CD4-positive, alpha-beta T cell (primary cell): ENCODE data around the gene ARHGAP6. TPM values are rescaled to one million over a fixed set of nuclear protein-coding genes. Genes with fewer than 3 reads are reported as not detected.
"Not testable (repeated sequence)": the region's sequence is repeated elsewhere in the genome, so short reads cannot be mapped to it uniquely, and the experiment has no call there.

Experiments used
- ATAC-seq: fragments of 200-7000 bp; cut with Tn5 transposase; one replicate; pipeline ENCODE4 v1.10.0; 2022; ENCODE audit warnings: mild to moderate bottlenecking; ENCODE audit not compliant: poor library complexity
- CTCF ChIA-PET: fragments of 350-600 bp; sonication (Branson Sonifier 250); formaldehyde crosslinking; loops from one replicate; lab custom pipeline; 2021; ENCODE audit warnings: antibody characterized with exemption, inconsistent platforms; lab: Charles Lee
- POLR2A ChIA-PET: fragments of 350-600 bp; sonication (Branson Sonifier 250); formaldehyde crosslinking; loops from one replicate; lab custom pipeline; 2021; ENCODE audit warnings: antibody characterized with exemption, inconsistent platforms; lab: Charles Lee
- DNase-seq, 14 experiments: peaks; one replicate each; pipeline ENCODE4 v3.0.0-alpha.2; 2013 to 2020; ENCODE audit warnings: mixed read lengths in 2 of 14
- H3K27ac ChIP-seq, 2 donors: one replicate each; pipeline versions ENCODE4 v1.5.1 to v1.7.0; 2013; ENCODE audit warnings: low read length in 2 of 2, low read depth in 1 of 2, mild to moderate bottlenecking in 1 of 2
- H3K27me3 ChIP-seq, 2 experiments: 1 replicate in 1 of 2; 2 replicates in 1 of 2; pipeline versions ENCODE4 v1.6.1 to v1.7.0; 2013; ENCODE audit warnings: low read length in 2 of 2, control low read depth in 1 of 2, mild to moderate bottlenecking in 1 of 2, moderate library complexity in 1 of 2; ENCODE audit not compliant: insufficient read depth in 2 of 2, control insufficient read depth in 1 of 2
- H3K36me3 ChIP-seq: one replicate; pipeline ENCODE4 v1.6.1; 2013; ENCODE audit warnings: low read length, control low read depth; ENCODE audit not compliant: insufficient read depth
- H3K4me1 ChIP-seq: one replicate; pipeline ENCODE4 v1.6.1; 2013; ENCODE audit warnings: low read length, control low read depth; ENCODE audit not compliant: insufficient read depth
- H3K4me3 ChIP-seq: one replicate; pipeline ENCODE4 v1.5.1; 2013; ENCODE audit warnings: mild to moderate bottlenecking, low read length, moderate library complexity
- H3K9me3 ChIP-seq, 2 experiments: 1 replicate in 1 of 2; 2 replicates in 1 of 2; pipeline versions ENCODE4 v1.6.1 to v1.7.0; 2013; ENCODE audit warnings: low read length in 2 of 2, mild to moderate bottlenecking in 2 of 2, control low read depth in 1 of 2, moderate library complexity in 1 of 2; ENCODE audit not compliant: control insufficient read depth in 1 of 2, insufficient read depth in 1 of 2
- H3K27ac Mint-ChIP-seq: one replicate; pipeline ENCODE4 v1.8.0; 2020; ENCODE audit warnings: mixed read lengths
- H3K27me3 Mint-ChIP-seq: one replicate; pipeline ENCODE4 v1.8.0; 2021; ENCODE audit warnings: mixed read lengths
- H3K36me3 Mint-ChIP-seq: one replicate; pipeline ENCODE4 v1.8.0; 2021; ENCODE audit warnings: low read depth, mixed read lengths
- H3K4me1 Mint-ChIP-seq: one replicate; pipeline ENCODE4 v1.8.0; 2021; ENCODE audit warnings: low read depth, mixed read lengths
- H3K4me3 Mint-ChIP-seq: one replicate; pipeline ENCODE4 v1.8.0; 2020; ENCODE audit warnings: mild to moderate bottlenecking, mixed read lengths
- H3K9me3 Mint-ChIP-seq: one replicate; pipeline ENCODE4 v1.8.0; 2020; ENCODE audit warnings: mixed read lengths
- intact Hi-C, 2 experiments: fragments of 100-400 bp; cut with DNase I in 1 of 2; cut with micrococcal nuclease in 1 of 2; formaldehyde crosslinking; loops; one replicate each; pipeline versions ENCODE4 v1.15.1 to v1.9.0; 2023 to 2025; cut with DNase I, micrococcal nuclease
- total RNA-seq, 174 experiments: library from RNA in 2 of 174; stranded (reverse) in 2 of 174; gene quantifications; one replicate each; pipeline ENCODE4 v1.2.3 and lab custom pipeline; 2021 to 2026
- TF ChIP-seq, protein P1 (sequence below): fragments of 200-600 bp; IDR thresholded peaks from one replicate; pipeline ENCODE4 v1.8.0; 2022; ENCODE audit warnings: antibody characterized with exemption, mild to moderate bottlenecking

Gene ARHGAP6
- total RNA-seq, 2 experiments from 2014 or later: not detected

DNA sequence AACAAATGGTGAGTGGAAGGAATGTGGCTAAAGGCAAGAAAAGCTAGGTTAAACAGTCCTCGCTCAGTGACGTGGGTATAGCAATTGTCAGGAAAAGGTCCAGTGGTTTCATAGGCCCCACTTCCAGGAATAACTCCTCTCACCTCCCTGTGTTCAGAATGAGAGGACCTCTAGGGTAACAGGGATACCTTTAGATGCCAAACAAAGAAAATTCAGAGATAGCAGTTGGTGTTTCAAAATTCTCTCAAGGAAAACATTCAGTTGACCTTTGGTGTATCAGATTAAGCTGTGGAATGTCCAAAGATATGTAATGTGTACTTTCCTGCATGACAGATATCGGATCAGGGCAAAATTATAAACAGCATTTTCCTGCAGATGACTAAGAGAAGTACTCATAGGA, 155.9 kb downstream of the ARHGAP6 start:
- no peak overlapping the region for H3K27ac Mint-ChIP-seq
- H3K27ac ChIP-seq: no peak overlapping the region
- intact Hi-C loops: no loop called here
- POLR2A ChIA-PET: no interaction called here
- no peaks in the 10 kb centered on the region for H3K9me3 ChIP-seq
- TF ChIP-seq, protein P1, sequence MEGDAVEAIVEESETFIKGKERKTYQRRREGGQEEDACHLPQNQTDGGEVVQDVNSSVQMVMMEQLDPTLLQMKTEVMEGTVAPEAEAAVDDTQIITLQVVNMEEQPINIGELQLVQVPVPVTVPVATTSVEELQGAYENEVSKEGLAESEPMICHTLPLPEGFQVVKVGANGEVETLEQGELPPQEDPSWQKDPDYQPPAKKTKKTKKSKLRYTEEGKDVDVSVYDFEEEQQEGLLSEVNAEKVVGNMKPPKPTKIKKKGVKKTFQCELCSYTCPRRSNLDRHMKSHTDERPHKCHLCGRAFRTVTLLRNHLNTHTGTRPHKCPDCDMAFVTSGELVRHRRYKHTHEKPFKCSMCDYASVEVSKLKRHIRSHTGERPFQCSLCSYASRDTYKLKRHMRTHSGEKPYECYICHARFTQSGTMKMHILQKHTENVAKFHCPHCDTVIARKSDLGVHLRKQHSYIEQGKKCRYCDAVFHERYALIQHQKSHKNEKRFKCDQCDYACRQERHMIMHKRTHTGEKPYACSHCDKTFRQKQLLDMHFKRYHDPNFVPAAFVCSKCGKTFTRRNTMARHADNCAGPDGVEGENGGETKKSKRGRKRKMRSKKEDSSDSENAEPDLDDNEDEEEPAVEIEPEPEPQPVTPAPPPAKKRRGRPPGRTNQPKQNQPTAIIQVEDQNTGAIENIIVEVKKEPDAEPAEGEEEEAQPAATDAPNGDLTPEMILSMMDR: no peak
- H3K4me3 ChIP-seq: no peak overlapping the region
- H3K4me1 Mint-ChIP-seq: no peaks in the 10 kb centered on the region
- H3K9me3 Mint-ChIP-seq: no peaks in the 10 kb centered on the region
- CTCF ChIA-PET: no interaction called here
- no peaks in the 10 kb centered on the region for H3K4me1 ChIP-seq
- DNase-seq (no peak), ATAC-seq (no peak)
- no peaks in the 10 kb centered on the region for H3K27me3 ChIP-seq
- no peak overlapping the region for H3K4me3 Mint-ChIP-seq
- H3K36me3 ChIP-seq: no peaks in the 10 kb centered on the region
- H3K36me3 Mint-ChIP-seq: no peaks in the 10 kb centered on the region
- H3K27me3 Mint-ChIP-seq: peaks cover 12% of the 10 kb centered on the region

DNA sequence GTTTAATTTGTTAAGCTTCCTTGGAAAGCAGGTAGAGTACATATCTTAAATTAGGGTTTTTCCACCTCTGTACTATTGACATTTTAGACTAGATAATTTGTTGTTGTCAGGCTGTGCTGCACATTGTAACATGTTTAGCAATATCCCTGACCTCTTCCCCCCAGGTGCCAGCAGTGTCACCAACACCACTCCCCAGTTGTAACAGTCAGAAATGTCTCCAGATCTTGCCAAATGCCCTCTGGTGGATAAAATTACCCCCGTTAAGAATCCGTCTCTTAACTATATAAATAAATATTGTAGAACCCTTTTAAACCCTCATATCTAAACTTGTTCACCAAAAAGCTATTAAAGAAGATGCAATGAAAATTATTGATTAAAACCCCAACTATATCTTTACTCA, 161.5 kb downstream of the ARHGAP6 start:
- no peaks in the 10 kb centered on the region for H3K36me3 Mint-ChIP-seq
- POLR2A ChIA-PET: no interaction called here
- TF ChIP-seq, protein P1: no peak
- H3K4me1 Mint-ChIP-seq: no peaks in the 10 kb centered on the region
- DNase-seq (no peak), ATAC-seq (no peak)
- no peaks in the 10 kb centered on the region for H3K36me3 ChIP-seq
- H3K9me3 Mint-ChIP-seq: no peaks in the 10 kb centered on the region
- H3K4me3 ChIP-seq: no peak overlapping the region
- H3K27me3 ChIP-seq: peaks cover 0 to 2% of the 10 kb centered on the region in 2 experiments
- H3K27ac ChIP-seq: no peak overlapping the region
- no peaks in the 10 kb centered on the region for H3K9me3 ChIP-seq
- H3K27me3 Mint-ChIP-seq: peaks cover 8% of the 10 kb centered on the region
- no peak overlapping the region for H3K4me3 Mint-ChIP-seq
- H3K27ac Mint-ChIP-seq: no peak overlapping the region
- no peaks in the 10 kb centered on the region for H3K4me1 ChIP-seq
- intact Hi-C loops: no loop called here
- CTCF ChIA-PET: no interaction called here

DNA sequence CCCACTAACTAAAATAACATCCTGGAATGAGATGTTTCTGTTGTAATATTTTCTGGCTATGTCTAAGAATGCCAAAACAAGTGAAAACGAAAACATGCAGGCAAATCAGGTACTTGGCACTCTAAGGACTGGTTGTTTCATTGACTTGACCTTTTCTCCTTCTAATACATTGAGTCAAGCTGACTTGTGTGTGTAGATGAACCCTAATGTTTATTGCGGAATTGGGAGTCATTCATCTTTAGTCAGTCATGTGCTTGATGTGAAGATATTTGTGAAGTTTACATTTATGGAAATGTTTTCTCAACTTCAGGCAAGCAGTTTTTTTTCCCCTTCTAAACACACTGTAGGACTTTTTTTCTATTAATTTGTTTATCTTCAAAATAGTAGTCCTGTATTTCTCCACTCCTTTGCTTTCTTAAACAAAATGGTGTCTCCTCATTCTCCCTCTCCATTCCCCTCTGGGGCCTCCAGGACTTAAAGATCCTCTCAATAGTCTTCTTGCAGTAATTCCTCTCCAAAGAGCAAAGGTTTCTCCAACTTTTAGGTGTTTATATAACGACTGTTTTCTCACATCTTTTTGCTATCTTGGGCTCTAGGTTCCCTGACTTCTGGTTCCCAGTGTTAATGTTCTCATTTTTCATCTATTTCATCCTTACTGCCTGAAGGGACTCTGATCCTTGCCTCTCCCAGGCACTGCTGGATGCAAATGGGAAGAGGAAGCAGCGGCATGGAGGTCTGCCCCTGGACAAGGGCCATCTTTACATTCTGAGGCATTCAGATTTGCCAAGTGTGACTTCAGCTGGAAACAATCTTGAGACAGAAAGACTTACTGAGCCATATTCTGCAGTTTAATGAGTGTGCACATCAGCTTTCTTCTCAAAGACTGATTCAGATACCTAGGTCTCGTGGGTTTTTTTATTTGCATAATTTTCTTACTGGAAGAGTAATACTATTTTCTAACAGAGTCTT, 166.4 kb downstream of the ARHGAP6 start:
- ChIA-PET CTCF (no interaction called here), POLR2A (no interaction called here)
- ATAC-seq: no peak
- Histone ChIP-seq H3K9me3 (no peaks in the 10 kb centered on the region), H3K27ac (no peak overlapping the region), H3K4me3 (no peak overlapping the region), H3K4me1 (no peaks in the 10 kb centered on the region), H3K27me3 (peaks cover 0 to 2% of the 10 kb centered on the region in 2 experiments), H3K36me3 (no peaks in the 10 kb centered on the region)
- no peaks in the 10 kb centered on the region for H3K27me3 Mint-ChIP-seq
- no peak overlapping the region for H3K4me3 Mint-ChIP-seq
- DNase-seq: no peak
- H3K27ac Mint-ChIP-seq: no peak overlapping the region
- no peaks in the 10 kb centered on the region for H3K4me1 Mint-ChIP-seq
- TF ChIP-seq, protein P1: no peak
- H3K9me3 Mint-ChIP-seq: no peaks in the 10 kb centered on the region
- intact Hi-C loops: no loop called here
- H3K36me3 Mint-ChIP-seq: no peaks in the 10 kb centered on the region

DNA sequence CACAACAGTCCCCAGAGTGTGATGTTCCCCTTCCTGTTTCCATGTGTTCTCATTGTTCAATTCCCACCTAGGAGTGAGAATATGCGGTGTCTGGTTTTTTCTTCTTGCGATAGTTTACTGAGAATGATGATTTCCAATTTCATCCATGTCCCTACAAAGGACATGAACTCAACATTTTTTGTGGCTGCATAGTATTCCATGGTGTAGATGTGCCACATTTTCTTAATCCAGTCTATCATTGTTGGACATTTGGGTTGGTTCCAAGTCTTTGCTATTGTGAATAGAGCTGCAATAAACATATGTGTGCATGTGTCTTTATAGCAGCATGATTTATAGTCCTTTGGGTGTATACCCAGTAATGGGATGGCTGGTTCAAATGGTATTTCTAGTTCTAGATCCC, 174.3 kb downstream of the ARHGAP6 start:
- H3K36me3 Mint-ChIP-seq, H3K4me1 ChIP-seq, H3K9me3 Mint-ChIP-seq, ATAC-seq, H3K4me1 Mint-ChIP-seq, H3K9me3 ChIP-seq, H3K27me3 ChIP-seq, H3K27ac Mint-ChIP-seq, H3K27ac ChIP-seq, H3K4me3 Mint-ChIP-seq, H3K36me3 ChIP-seq, H3K4me3 ChIP-seq, DNase-seq, intact Hi-C loops, POLR2A ChIA-PET, CTCF ChIA-PET, H3K27me3 Mint-ChIP-seq: not testable (repeated sequence)
